ENCODE data around the gene RAB17.

Gene RAB17

DNA sequence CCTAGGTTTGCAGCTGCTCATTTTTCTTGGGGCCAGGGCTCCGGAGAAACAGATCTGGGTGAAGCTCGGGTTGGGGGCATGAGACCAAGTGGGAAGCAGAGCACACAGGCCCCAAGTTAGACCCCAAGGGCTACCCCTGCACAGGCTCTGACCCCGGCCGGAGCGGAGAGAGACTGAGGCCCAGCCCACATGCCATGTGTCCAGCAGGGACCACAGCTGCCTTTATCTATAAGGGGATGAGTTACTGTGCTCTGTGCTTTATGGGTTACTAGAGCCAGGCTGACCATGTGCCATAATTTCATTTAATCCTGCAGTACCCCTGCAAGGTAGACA is 54.5 kb downstream of the RAB17 start:
- DNase-seq (ENCODE audit: low read depth), result no peak

DNA sequence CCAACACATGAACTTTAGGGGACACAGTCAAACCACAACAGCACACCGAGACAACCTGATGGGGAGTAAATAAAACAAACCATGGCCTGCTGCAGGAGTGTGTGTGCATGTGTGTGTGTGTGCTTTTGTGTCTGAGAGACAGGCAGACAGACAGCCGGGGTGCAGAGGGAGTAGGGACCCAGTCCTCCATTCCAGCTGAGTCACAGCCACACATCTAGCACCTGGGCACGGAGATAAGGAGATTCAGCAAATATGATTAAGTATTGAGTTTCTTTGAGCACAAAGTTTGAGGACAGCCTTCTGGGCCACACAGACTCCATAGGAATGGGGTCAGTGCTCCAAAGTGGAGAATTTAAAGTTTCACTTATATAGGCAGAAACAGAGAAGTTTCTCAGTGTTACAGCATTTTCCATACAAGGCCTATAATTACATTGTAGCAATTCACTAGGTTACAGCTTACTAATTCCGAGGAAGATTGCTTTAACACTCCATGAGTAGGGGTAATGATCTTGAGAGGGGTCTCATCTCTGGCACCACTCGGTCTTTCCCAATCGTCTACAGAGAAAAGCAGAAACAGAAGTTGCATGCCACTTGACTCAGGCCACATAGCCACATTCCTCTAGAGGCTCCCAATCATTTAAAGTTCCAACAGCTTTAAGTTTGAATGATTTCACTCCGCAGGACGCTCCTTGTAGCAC is 55.0 kb downstream of the RAB17 start:
- DNase-seq (ENCODE audit: low read depth), result no peak

DNA sequence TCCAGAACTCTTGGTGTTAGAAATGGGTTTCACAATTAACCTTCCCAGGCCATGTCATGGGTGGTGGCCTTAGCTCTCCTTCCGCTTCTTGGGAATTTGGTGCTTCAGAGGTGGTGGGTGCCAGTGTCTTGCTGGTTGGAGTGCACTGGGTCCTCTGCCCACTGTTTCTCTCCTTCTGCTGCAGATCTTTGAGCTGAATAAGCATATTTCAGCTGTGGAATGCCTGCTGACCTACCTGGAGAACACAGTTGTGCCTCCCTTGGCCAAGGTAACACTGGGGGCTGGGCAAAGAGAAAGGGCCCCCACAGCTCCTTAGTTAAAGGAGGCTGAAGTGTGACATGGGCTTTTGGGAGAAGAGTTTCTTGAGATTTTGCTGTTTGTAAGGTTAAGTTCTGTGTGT is 56.2 kb downstream of the RAB17 start:
- DNase-seq (ENCODE audit: low read depth), result no peak

DNA sequence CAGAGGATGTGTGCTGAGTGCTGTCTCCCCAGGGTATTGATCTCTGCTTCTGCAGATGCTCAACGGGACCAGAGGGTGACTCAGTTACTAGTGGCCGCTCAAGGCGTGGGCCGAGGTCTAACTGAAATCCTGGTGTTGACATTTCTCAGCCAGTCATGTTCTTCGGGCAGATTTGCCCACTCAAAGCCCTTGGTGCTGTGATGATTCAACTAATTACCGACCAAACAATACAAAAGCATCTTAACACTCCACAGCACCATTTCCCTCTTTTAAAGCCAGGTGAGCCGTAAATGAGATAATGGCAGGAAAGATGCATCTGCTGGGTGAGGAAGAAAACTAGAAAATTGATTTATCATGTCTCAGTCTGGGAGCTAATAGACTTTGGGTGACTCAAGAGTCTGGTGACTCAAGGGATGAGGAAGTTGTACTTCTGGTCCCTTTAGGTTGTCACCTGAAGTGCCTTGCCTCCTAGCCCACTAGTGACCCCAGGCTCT is 56.8 kb downstream of the RAB17 start:
- no peak for DNase-seq (ENCODE audit: low read depth)

DNA sequence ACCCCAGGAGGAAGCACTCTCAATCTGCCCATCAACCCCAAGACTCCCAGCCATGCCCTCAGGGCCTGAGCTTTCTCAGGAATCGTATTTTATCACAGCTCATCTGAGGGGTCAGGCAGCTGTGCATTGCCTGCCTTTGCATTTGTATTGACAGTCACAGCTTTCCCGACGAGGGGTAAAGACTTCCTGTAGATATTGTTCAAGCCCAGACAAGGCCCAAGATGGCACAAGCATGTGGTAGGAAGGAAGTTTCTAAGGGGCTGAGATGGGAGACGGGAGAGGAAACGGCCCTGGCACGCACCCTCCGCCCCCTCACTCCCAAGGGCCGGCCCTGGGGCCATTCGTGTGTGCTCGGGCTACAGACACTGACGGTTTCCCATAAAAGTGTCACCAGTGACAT is 58.4 kb downstream of the RAB17 start:
- no peak for DNase-seq (ENCODE audit: low read depth)

DNA sequence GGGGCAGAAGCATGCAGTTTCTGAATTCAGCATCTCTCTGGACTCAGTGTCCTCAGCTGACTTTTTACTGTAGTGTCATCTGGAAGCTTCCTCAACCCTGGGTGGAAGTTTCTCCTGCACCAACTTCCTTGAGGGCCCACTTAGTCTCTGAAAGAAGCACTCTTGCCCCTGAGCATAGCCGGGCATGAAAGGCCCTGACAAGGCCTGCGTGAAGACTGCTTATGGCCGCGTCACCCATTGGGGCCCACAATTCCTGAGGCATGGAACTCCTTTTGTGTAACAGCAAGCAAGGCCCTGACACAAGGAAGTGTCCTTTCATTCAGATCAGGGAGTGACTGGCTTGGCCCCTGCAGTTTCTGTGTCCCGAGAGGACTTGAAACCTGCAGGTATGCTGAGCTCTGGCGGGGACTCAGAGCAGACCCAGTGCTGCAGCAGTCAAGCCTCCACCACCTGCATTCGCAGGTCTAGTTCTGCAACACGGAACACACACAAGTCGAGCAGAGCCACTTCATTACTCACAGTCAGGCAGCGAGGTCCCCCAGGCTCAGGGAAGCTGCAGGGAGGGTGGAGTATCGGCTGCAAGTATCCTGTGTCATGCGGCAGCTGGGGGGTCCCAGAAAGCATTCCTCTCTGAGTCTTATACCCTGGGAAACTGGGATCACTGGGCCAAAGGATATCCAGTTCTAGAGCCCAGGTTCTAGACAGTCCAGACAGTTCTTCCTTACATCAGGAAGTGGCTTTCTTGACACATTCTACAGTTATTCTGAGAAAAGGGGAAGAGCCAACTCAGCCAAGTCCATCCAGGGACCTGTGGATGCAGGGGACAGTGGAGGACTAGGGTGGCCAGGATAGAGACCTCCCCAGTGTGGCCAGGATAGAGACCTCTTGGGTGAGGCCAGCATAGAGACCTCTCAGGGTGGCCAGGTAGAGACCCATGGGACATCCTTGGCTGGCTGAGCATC is 59.8 kb downstream of the RAB17 start:
- no peak for DNase-seq (ENCODE audit: low read depth)

DNA sequence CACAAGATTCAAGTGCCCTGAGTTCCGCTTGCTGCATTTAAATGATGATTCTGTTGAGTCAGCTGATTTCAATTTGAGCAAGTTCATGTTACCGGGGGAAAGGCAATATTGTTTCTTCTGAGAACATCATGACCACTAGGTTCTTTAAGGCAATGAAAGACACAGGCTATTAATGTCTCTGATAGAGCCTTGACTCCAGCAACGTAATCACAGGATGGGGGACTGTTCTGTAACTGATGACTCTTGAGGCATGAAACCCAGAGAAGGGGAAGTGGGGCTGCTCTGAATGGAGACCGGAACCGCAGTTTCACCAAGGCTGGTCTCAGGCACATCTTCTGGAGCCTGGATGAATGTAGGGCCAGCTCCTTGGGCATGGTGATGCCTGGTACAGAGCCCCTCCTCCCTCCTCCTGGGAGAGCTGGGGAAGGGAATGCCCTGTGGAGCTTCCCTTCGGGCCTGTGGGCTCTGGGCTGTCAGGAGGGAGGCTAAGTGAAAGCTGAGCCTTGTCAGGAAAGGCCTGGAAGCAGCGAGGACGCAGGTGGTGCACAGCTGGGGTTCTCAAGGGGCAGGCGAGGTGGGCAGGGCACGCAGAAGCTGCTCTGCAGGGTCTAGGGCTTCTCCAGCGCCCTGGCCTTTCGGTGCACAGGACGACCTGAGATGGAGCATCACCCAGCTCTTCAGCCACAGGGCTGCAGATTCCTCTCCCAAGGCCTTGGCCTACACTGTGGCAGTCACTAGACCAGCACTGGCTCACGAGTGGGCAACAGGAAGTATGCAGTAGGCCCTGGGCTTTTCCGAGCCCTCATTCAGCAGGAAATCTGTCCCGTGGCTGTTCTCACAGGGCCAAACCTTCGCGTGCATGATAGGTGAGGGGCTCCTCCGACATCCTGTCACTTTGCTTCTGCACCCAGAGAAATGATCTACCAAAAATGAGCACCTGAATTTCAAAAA is 60.8 kb downstream of the RAB17 start:
- no peak for DNase-seq (ENCODE audit: low read depth)

DNA sequence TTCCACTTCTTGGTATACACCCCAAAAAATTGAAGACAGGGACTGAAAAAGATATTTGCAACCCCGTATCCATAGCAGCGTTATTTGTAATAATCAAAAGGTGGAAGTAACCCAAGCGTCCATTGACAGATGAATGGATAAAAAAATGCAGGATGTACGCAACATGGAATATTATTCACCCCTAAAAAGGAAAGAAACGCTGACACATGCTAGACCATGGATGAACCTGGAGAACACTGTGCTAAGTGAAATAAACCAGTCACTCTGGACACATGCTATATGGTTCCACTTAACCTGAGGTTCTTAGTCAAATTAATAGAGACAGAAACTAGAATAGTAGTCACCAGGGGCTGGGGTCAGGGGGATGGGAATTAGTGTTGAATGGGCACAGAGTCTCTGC is 62.8 kb downstream of the RAB17 start:
- no peak for DNase-seq (ENCODE audit: low read depth)

DNA sequence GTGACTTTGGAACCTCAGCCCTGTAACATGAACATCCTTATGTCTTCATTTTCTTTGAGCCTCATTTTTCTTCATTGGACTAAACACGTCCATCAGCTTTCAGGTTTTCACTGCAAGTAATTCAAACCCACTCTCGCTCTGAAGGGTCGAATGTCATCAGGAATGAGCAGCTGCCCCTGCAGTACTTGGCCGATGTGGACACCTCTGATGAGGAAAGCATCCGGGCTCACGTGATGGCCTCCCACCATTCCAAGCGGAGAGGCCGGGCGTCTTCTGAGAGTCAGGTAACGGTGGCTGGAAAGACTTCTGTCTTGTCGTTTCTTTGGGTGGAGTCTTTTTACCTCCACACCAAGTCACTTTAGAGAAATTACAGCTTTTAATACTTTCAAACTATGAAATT is 63.3 kb downstream of the RAB17 start:
- no peak for DNase-seq (ENCODE audit: low read depth)

DNA sequence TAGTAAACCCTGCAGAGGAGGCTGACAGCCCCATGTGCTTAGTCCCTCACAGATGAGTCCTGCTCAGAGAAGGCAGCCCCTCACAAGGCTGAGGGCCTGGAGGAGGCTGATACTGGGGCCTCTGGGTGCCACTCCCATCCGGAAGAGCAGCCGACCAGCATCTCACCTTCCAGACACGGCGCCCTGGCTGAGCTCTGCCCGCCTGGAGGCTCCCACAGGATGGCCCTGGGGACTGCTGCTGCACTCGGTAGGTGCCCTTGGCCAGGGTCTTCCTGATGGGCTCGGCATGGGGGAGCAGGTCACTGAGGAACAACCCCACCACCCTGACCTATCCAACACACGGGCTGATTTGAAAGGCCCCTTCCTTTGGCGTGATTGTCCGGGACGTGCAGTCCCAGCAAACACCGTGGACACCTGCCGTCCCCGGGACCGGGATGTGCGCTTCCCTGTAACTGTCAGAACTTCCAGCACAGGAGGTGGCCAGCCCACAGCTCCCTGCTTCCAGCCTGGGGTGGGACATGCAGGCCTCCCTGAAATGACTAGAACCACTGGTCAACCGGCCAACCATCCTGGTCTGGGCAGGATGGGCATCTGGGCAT is 64.9 kb downstream of the RAB17 start:
- DNase-seq (ENCODE audit: low read depth), result no peak

DNA sequence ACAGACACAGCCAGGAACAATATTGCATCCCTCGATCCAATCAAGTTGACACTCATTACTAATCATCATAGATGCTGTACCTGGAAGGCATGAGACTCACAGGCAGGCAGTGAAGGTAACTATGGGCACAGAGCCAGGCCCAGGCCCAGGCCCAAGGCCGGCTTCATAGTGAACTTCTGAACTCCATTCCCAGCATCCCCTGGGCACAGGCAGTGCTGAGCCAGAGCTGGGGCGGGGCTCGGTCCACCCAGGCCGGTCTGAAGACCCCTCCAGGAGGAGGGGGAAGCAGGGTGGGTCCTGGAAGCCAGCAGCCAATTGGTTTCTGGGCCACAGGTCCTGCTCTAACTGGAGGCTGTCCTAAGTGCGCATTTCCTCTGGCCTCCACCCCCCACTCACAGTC is 65.9 kb downstream of the RAB17 start:
- no peak for DNase-seq (ENCODE audit: low read depth)

All from iris pigment epithelial cell (primary cell).